WTC11 (cell line): ENCODE measurements around the gene ABITRAM. TPM values are rescaled to one million over a fixed set of nuclear protein-coding genes. Genes with fewer than 3 reads are reported as not detected.

Experiments used
- ATF1 ChIP-seq: sonication (generic); formaldehyde crosslinking; IDR thresholded peaks from 2 replicates; pipeline ENCODE4 v1.8.1; 2023; ENCODE audit warnings: mild to moderate bottlenecking, moderate library complexity, missing genetic modification reagents
- CBFB ChIP-seq: sonication (generic); formaldehyde crosslinking; IDR thresholded peaks from 2 replicates; pipeline ENCODE4 v1.8.1; 2022; ENCODE audit warnings: mild to moderate bottlenecking, low read depth, missing genetic modification reagents
- CREM ChIP-seq: sonication (generic); formaldehyde crosslinking; IDR thresholded peaks from 2 replicates; pipeline ENCODE4 v1.8.1; 2022; ENCODE audit warnings: mild to moderate bottlenecking, missing genetic modification reagents, moderate library complexity
- FOXJ3 ChIP-seq: sonication (generic); formaldehyde crosslinking; IDR thresholded peaks from 2 replicates; pipeline ENCODE4 v1.9.0; 2021; ENCODE audit warnings: missing genetic modification reagents, mild to moderate bottlenecking, borderline replicate concordance
- FOXK1 ChIP-seq: sonication (generic); formaldehyde crosslinking; IDR thresholded peaks from 2 replicates; pipeline ENCODE4 v1.8.0; 2022; ENCODE audit warnings: mild to moderate bottlenecking, moderate library complexity, missing genetic modification reagents
- FOXP1 ChIP-seq: sonication (generic); formaldehyde crosslinking; IDR thresholded peaks from 2 replicates; pipeline ENCODE4 v1.8.0; 2022; ENCODE audit warnings: missing genetic modification reagents, mild to moderate bottlenecking, moderate library complexity, borderline replicate concordance
- GRHL2 ChIP-seq: fragments of 250-450 bp; sonication (Bioruptor Pico); IDR thresholded peaks from 2 replicates; pipeline ENCODE4 v1.8.0; 2022; ENCODE audit warnings: mild to moderate bottlenecking, moderate library complexity; ENCODE audit not compliant: insufficient replicate concordance, severe bottlenecking
- GTF2I ChIP-seq: fragments of 250-450 bp; sonication (Bioruptor Pico); conservative IDR thresholded peaks from 2 replicates; pipeline ENCODE4 v1.4.0; 2021; ENCODE audit warnings: mild to moderate bottlenecking
- JUN ChIP-seq: sonication (generic); formaldehyde crosslinking; IDR thresholded peaks from 2 replicates; pipeline ENCODE4 v1.8.0; 2023; ENCODE audit warnings: mild to moderate bottlenecking, missing genetic modification reagents
- KAT7 ChIP-seq: sonication (generic); formaldehyde crosslinking; IDR thresholded peaks from 2 replicates; pipeline ENCODE4 v1.8.1; 2023; ENCODE audit warnings: missing genetic modification reagents, mild to moderate bottlenecking, borderline replicate concordance
- MXD4 ChIP-seq: fragments of 250-450 bp; sonication (Bioruptor Pico); IDR thresholded peaks from 2 replicates; pipeline ENCODE4 v1.8.0; 2021; ENCODE audit warnings: mild to moderate bottlenecking, moderate library complexity, borderline replicate concordance
- NFATC4 ChIP-seq: fragments of 250-450 bp; sonication (Bioruptor Pico); IDR thresholded peaks from 2 replicates; pipeline ENCODE4 v1.9.0; 2021; ENCODE audit warnings: mild to moderate bottlenecking
- NFYB ChIP-seq: sonication (generic); formaldehyde crosslinking; conservative IDR thresholded peaks from 2 replicates; pipeline ENCODE4 v1.8.0; 2022; ENCODE audit warnings: low read depth, missing genetic modification reagents
- NR2C2 ChIP-seq: sonication (generic); formaldehyde crosslinking; IDR thresholded peaks from 2 replicates; pipeline ENCODE4 v1.8.0; 2022; ENCODE audit warnings: mild to moderate bottlenecking, missing genetic modification reagents
- SOX15 ChIP-seq: fragments of 250-450 bp; sonication (Bioruptor Pico); IDR thresholded peaks from 2 replicates; pipeline ENCODE4 v1.9.0; 2021; ENCODE audit warnings: mild to moderate bottlenecking
- TCF7 ChIP-seq: sonication (generic); formaldehyde crosslinking; IDR thresholded peaks from 2 replicates; pipeline ENCODE4 v1.8.0; 2022; ENCODE audit warnings: mild to moderate bottlenecking, low read depth, missing genetic modification reagents, moderate library complexity
- TEAD1 ChIP-seq: sonication (generic); formaldehyde crosslinking; IDR thresholded peaks from 2 replicates; pipeline ENCODE4 v1.8.0; 2022; ENCODE audit warnings: mild to moderate bottlenecking, missing genetic modification reagents
- ZNF121 ChIP-seq: sonication (generic); formaldehyde crosslinking; IDR thresholded peaks from 2 replicates; pipeline ENCODE4 v1.8.0; 2023; ENCODE audit warnings: missing genetic modification reagents
- ZNF219 ChIP-seq: sonication (generic); formaldehyde crosslinking; IDR thresholded peaks from 2 replicates; pipeline ENCODE4 v1.8.0; 2023; ENCODE audit warnings: missing genetic modification reagents, mild to moderate bottlenecking, borderline replicate concordance
- ZNF232 ChIP-seq: sonication (generic); formaldehyde crosslinking; IDR thresholded peaks from 2 replicates; pipeline ENCODE4 v1.8.0; 2022; ENCODE audit warnings: mild to moderate bottlenecking, missing genetic modification reagents
- ZNF317 ChIP-seq: sonication (generic); formaldehyde crosslinking; IDR thresholded peaks from 2 replicates; pipeline ENCODE4 v1.8.1; 2023; ENCODE audit warnings: low read depth, mild to moderate bottlenecking, moderate library complexity, missing genetic modification reagents, borderline replicate concordance
- ZNF423 ChIP-seq: fragments of 250-450 bp; sonication (Bioruptor Pico); IDR thresholded peaks from 2 replicates; pipeline ENCODE4 v2.1.2; 2022; ENCODE audit warnings: mild to moderate bottlenecking, moderate library complexity
- total RNA-seq: library from RNA; stranded (reverse); gene quantifications from 3 replicates; pipeline ENCODE4 v1.2.3, GENCODE V29; 2021
- TF ChIP-seq, protein P1 (sequence below): sonication (generic); formaldehyde crosslinking; IDR thresholded peaks from 2 replicates; pipeline ENCODE4 v1.8.1; 2022; ENCODE audit warnings: mild to moderate bottlenecking, missing genetic modification reagents, moderate library complexity, borderline replicate concordance
- TF ChIP-seq, protein P2 (sequence below): sonication (generic); formaldehyde crosslinking; IDR thresholded peaks from 2 replicates; pipeline ENCODE4 v1.8.0; 2022; ENCODE audit warnings: mild to moderate bottlenecking, missing genetic modification reagents
- TF ChIP-seq, protein P3 (sequence below): fragments of 200-600 bp; IDR thresholded peaks from 2 replicates; pipeline ENCODE4 v1.8.0; 2022; ENCODE audit warnings: antibody characterized with exemption
- TF ChIP-seq, protein P4 (sequence below): sonication (generic); formaldehyde crosslinking; IDR thresholded peaks from 2 replicates; pipeline ENCODE4 v1.8.1; 2022; ENCODE audit warnings: low read depth, mild to moderate bottlenecking, moderate library complexity, missing genetic modification reagents, borderline replicate concordance
- TF ChIP-seq, protein P5 (sequence below): fragments of 250-450 bp; sonication (Bioruptor Pico); IDR thresholded peaks from 2 replicates; pipeline ENCODE4 v2.1.2; 2022; ENCODE audit warnings: mild to moderate bottlenecking, moderate library complexity
- TF ChIP-seq, protein P6 (sequence below): sonication (generic); formaldehyde crosslinking; IDR thresholded peaks from 2 replicates; pipeline ENCODE4 v1.8.1; 2022; ENCODE audit warnings: missing genetic modification reagents, borderline replicate concordance
- TF ChIP-seq, protein P7 (sequence below): sonication (generic); formaldehyde crosslinking; IDR thresholded peaks from 2 replicates; pipeline ENCODE4 v1.8.1; 2023; ENCODE audit warnings: mild to moderate bottlenecking, moderate library complexity, missing genetic modification reagents
- TF ChIP-seq, protein P8 (sequence below): sonication (generic); formaldehyde crosslinking; IDR thresholded peaks from 2 replicates; pipeline ENCODE4 v1.8.1; 2023; ENCODE audit warnings: mild to moderate bottlenecking, missing genetic modification reagents, moderate library complexity

The ABITRAM gene
- total RNA-seq, 1 experiment from 2014 or later: 4.6 TPM

DNA sequence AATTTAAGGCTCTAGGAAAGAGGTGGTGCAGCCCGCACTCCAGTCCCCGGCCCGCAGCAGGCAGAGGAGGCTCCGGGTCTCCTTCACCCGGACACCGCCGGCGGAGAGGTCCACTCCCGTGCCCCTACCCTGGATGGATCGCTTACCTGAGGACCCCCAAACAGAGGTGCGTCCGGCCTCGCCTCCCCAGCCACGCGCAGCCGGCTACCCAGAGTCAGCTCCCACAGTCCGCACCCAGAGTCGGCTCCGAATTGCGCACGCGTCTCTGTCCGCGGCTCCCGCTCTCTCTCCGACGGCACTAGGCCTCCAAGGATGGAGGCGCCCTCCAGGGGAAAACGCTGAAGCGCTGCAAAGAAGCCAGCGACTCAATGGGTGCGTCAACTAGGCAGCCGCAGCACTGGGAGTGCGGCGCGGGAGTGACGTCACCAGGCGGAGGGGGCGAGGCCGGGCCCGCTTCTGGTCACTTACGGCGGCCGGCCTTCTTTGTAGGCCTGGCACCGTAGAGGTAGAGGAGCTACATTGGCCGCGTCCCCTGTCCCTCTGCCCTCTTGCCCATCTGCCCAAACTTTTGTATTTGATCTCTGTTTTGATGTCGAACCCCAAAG is 380 bp upstream of the ABITRAM start, which contains the start of gene ELP1 (continued):
- no peak for TF ChIP-seq ZNF121 (CRISPR knock-in tag)
- TF ChIP-seq, protein P1, sequence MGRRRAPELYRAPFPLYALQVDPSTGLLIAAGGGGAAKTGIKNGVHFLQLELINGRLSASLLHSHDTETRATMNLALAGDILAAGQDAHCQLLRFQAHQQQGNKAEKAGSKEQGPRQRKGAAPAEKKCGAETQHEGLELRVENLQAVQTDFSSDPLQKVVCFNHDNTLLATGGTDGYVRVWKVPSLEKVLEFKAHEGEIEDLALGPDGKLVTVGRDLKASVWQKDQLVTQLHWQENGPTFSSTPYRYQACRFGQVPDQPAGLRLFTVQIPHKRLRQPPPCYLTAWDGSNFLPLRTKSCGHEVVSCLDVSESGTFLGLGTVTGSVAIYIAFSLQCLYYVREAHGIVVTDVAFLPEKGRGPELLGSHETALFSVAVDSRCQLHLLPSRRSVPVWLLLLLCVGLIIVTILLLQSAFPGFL (CRISPR knock-in tag): no peak
- TF ChIP-seq MXD4: no peak
- TF ChIP-seq FOXJ3 (CRISPR knock-in tag): no peak
- TF ChIP-seq TCF7 (CRISPR knock-in tag): no peak
- TF ChIP-seq NFYB: no peak
- TF ChIP-seq, protein P2, sequence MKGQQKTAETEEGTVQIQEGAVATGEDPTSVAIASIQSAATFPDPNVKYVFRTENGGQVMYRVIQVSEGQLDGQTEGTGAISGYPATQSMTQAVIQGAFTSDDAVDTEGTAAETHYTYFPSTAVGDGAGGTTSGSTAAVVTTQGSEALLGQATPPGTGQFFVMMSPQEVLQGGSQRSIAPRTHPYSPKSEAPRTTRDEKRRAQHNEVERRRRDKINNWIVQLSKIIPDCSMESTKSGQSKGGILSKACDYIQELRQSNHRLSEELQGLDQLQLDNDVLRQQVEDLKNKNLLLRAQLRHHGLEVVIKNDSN (CRISPR knock-in tag): no peak
- no peak for TF ChIP-seq JUN (CRISPR knock-in tag)
- 0 out of 2 replicates have a peak, but pooled peaks have one; percentile 27 for TF ChIP-seq FOXP1 (CRISPR knock-in tag)
- TF ChIP-seq ZNF317 (CRISPR knock-in tag): peak; percentile 92
- TF ChIP-seq, protein P3, sequence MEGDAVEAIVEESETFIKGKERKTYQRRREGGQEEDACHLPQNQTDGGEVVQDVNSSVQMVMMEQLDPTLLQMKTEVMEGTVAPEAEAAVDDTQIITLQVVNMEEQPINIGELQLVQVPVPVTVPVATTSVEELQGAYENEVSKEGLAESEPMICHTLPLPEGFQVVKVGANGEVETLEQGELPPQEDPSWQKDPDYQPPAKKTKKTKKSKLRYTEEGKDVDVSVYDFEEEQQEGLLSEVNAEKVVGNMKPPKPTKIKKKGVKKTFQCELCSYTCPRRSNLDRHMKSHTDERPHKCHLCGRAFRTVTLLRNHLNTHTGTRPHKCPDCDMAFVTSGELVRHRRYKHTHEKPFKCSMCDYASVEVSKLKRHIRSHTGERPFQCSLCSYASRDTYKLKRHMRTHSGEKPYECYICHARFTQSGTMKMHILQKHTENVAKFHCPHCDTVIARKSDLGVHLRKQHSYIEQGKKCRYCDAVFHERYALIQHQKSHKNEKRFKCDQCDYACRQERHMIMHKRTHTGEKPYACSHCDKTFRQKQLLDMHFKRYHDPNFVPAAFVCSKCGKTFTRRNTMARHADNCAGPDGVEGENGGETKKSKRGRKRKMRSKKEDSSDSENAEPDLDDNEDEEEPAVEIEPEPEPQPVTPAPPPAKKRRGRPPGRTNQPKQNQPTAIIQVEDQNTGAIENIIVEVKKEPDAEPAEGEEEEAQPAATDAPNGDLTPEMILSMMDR: no peak
- TF ChIP-seq, protein P4, sequence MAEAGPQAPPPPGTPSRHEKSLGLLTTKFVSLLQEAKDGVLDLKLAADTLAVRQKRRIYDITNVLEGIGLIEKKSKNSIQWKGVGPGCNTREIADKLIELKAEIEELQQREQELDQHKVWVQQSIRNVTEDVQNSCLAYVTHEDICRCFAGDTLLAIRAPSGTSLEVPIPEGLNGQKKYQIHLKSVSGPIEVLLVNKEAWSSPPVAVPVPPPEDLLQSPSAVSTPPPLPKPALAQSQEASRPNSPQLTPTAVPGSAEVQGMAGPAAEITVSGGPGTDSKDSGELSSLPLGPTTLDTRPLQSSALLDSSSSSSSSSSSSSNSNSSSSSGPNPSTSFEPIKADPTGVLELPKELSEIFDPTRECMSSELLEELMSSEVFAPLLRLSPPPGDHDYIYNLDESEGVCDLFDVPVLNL: no peak
- peak; percentile 77 for TF ChIP-seq FOXK1 (CRISPR knock-in tag)
- TF ChIP-seq ZNF219 (CRISPR knock-in tag): no peak
- 0 out of 2 replicates have a peak, but pooled peaks have one; percentile 59 for TF ChIP-seq ATF1 (CRISPR knock-in tag)
- no peak for TF ChIP-seq GRHL2
- TF ChIP-seq, protein P5, sequence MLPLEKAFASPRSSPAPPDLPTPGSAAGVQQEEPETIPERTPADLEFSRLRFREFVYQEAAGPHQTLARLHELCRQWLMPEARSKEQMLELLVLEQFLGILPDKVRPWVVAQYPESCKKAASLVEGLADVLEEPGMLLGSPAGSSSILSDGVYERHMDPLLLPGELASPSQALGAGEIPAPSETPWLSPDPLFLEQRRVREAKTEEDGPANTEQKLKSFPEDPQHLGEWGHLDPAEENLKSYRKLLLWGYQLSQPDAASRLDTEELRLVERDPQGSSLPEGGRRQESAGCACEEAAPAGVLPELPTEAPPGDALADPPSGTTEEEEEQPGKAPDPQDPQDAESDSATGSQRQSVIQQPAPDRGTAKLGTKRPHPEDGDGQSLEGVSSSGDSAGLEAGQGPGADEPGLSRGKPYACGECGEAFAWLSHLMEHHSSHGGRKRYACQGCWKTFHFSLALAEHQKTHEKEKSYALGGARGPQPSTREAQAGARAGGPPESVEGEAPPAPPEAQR (CRISPR knock-in tag): no peak
- TF ChIP-seq NR2C2 (CRISPR knock-in tag): no peak
- TF ChIP-seq, protein P6, sequence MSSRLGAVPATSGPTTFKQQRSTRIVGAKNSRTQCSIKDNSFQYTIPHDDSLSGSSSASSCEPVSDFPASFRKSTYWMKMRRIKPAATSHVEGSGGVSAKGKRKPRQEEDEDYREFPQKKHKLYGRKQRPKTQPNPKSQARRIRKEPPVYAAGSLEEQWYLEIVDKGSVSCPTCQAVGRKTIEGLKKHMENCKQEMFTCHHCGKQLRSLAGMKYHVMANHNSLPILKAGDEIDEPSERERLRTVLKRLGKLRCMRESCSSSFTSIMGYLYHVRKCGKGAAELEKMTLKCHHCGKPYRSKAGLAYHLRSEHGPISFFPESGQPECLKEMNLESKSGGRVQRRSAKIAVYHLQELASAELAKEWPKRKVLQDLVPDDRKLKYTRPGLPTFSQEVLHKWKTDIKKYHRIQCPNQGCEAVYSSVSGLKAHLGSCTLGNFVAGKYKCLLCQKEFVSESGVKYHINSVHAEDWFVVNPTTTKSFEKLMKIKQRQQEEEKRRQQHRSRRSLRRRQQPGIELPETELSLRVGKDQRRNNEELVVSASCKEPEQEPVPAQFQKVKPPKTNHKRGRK (CRISPR knock-in tag): no peak
- no peak for TF ChIP-seq GTF2I
- TF ChIP-seq, protein P7, sequence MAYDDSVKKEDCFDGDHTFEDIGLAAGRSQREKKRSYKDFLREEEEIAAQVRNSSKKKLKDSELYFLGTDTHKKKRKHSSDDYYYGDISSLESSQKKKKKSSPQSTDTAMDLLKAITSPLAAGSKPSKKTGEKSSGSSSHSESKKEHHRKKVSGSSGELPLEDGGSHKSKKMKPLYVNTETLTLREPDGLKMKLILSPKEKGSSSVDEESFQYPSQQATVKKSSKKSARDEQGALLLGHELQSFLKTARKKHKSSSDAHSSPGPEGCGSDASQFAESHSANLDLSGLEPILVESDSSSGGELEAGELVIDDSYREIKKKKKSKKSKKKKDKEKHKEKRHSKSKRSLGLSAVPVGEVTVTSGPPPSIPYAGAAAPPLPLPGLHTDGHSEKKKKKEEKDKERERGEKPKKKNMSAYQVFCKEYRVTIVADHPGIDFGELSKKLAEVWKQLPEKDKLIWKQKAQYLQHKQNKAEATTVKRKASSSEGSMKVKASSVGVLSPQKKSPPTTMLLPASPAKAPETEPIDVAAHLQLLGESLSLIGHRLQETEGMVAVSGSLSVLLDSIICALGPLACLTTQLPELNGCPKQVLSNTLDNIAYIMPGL (CRISPR knock-in tag): peak; percentile 95
- no peak for TF ChIP-seq SOX15
- TF ChIP-seq TEAD1 (CRISPR knock-in tag): no peak
- no peak for TF ChIP-seq NFATC4 (CRISPR knock-in tag)
- no peak; the same call in 1 of the 2 replicates for TF ChIP-seq KAT7 (CRISPR knock-in tag)
- TF ChIP-seq ZNF232: 0 out of 2 replicates have a peak, but pooled peaks have one; percentile 47
- TF ChIP-seq CREM: peak; percentile 96
- no peak for TF ChIP-seq CBFB (CRISPR knock-in tag)
- TF ChIP-seq, protein P8, sequence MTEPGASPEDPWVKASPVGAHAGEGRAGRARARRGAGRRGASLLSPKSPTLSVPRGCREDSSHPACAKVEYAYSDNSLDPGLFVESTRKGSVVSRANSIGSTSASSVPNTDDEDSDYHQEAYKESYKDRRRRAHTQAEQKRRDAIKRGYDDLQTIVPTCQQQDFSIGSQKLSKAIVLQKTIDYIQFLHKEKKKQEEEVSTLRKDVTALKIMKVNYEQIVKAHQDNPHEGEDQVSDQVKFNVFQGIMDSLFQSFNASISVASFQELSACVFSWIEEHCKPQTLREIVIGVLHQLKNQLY: no peak; the same call in 1 of the 2 replicates
- TF ChIP-seq ZNF423 (CRISPR knock-in tag): no peak
